Fibroblast of the conjunctiva (primary cell): Measurements from ENCODE around the gene PXDN.
A peak's percentile ranks its signal among the peaks of the same experiment; 100 is the strongest.

Experiments used
- DNase-seq: peaks from one replicate; pipeline ENCODE4 v3.0.0-alpha.2; 2010; ENCODE audit warnings: low read depth

Gene PXDN

GRCh38 chr2:1665761-1666505 is 78.4 kb downstream of the PXDN start:
- DNase-seq: no peak

- no peak for DNase-seq
Observed at GRCh38 chr2:1664698-1665097, 79.6 kb downstream of the PXDN start.

GRCh38 chr2:1664076-1664605 is 80.2 kb downstream of the PXDN start:
- no peak for DNase-seq

GRCh38 chr2:1663621-1664020 is 80.7 kb downstream of the PXDN start:
- DNase-seq: no peak

GRCh38 chr2:1662606-1663180 is 81.6 kb downstream of the PXDN start:
- no peak for DNase-seq

GRCh38 chr2:1661891-1662605 is 82.3 kb downstream of the PXDN start:
- DNase-seq: no peak

- no peak for DNase-seq
Observed at GRCh38 chr2:1660656-1661640, 83.4 kb downstream of the PXDN start.

- DNase-seq: no peak
Observed at GRCh38 chr2:1659951-1660565, 84.3 kb downstream of the PXDN start.

- DNase-seq: no peak
Observed at GRCh38 chr2:1658394-1659151, 85.7 kb downstream of the PXDN start.

- DNase-seq: no peak
Observed at GRCh38 chr2:1656961-1657841, 87.1 kb downstream of the PXDN start.

GRCh38 chr2:1656326-1656960 is 87.9 kb downstream of the PXDN start:
- DNase-seq: no peak

GRCh38 chr2:1655461-1655860 is 88.9 kb downstream of the PXDN start:
- no peak for DNase-seq

- DNase-seq: no peak
Observed at GRCh38 chr2:1654696-1655374, 89.5 kb downstream of the PXDN start.

- DNase-seq: peak; percentile 33
Observed at GRCh38 chr2:1653956-1654695, 90.2 kb downstream of the PXDN start.

- DNase-seq: no peak
Observed at GRCh38 chr2:1652034-1652790, 92.1 kb downstream of the PXDN start.

- DNase-seq: no peak
Observed at GRCh38 chr2:1651121-1652033, 92.9 kb downstream of the PXDN start.
